K562 (cell line): ENCODE results near the gene AGPAT1. TPM values are rescaled to one million over a fixed set of nuclear protein-coding genes. Genes with fewer than 3 reads are reported as not detected.

Experiments
- AFF1 ChIP-seq, 2 experiments: fragments of 450-650 bp; IDR thresholded peaks; 2 replicates each; pipeline ENCODE4 v1.6.1; 2018; ENCODE audit warnings: mild to moderate bottlenecking in 2 of 2, low read depth in 1 of 2; ENCODE audit not compliant: partially characterized antibody in 2 of 2
- BCOR ChIP-seq: fragments of 450-650 bp; IDR thresholded peaks from 2 replicates; pipeline ENCODE4 v1.6.1; 2016
- CBX2 ChIP-seq: fragments of 200-600 bp; sonication (generic); IDR thresholded peaks from one replicate; pipeline ENCODE4 v1.6.1; 2012; ENCODE audit warnings: mild to moderate bottlenecking, low read length, inconsistent platforms; ENCODE audit not compliant: insufficient read depth, poor library complexity, severe bottlenecking
- CHAMP1 ChIP-seq: fragments of 450-650 bp; IDR thresholded peaks from 2 replicates; pipeline ENCODE4 v1.6.1; 2016; ENCODE audit warnings: mild to moderate bottlenecking
- CHD4 ChIP-seq: fragments of 200-600 bp; sonication (generic); IDR thresholded peaks from 3 replicates; pipeline ENCODE4 v1.6.1; 2012; ENCODE audit warnings: low read depth, mild to moderate bottlenecking, mixed read lengths, low read length, inconsistent platforms; ENCODE audit not compliant: insufficient read depth, insufficient replicate concordance, poor library complexity, severe bottlenecking
- HCFC1 ChIP-seq: IDR thresholded peaks from 2 replicates; pipeline ENCODE4 v1.6.1; 2012; ENCODE audit warnings: low read depth, low read length, improper control_type of control experiment
- HNRNPK ChIP-seq: fragments of 200-400 bp; formaldehyde crosslinking; IDR thresholded peaks from one replicate; pipeline ENCODE4 v1.6.1; 2018; ENCODE audit warnings: mild to moderate bottlenecking, low read depth, low read length; ENCODE audit not compliant: poor library complexity, severe bottlenecking
- KAT7 ChIP-seq: sonication (generic); formaldehyde crosslinking; IDR thresholded peaks from 2 replicates; pipeline ENCODE4 v1.8.0; 2022; ENCODE audit warnings: missing genetic modification reagents, mild to moderate bottlenecking, borderline replicate concordance
- MEF2D ChIP-seq: conservative IDR thresholded peaks from 2 replicates; pipeline ENCODE4 v1.6.1; 2016; ENCODE audit warnings: low read depth, missing genetic modification characterization, missing compliant biosample characterization
- MYNN ChIP-seq, 2 experiments: sonication (generic); formaldehyde crosslinking in 1 of 2; IDR thresholded peaks; 2 replicates each; pipeline versions ENCODE4 v1.5.0 to v1.6.1; 2016 to 2020; ENCODE audit warnings: antibody characterized with exemption in 1 of 2, missing genetic modification reagents in 1 of 2
- NRF1 ChIP-seq, 2 experiments: fragments of 450-650 bp; IDR thresholded peaks in 1 of 2; conservative IDR thresholded peaks in 1 of 2; 2 replicates each; pipeline ENCODE4 v1.6.1; 2014; ENCODE audit warnings: mild to moderate bottlenecking in 2 of 2
- PRPF4 ChIP-seq: fragments of 200-400 bp; formaldehyde crosslinking; IDR thresholded peaks from one replicate; pipeline ENCODE4 v1.6.1; 2017; ENCODE audit warnings: low read length, low read depth, mild to moderate bottlenecking; ENCODE audit not compliant: insufficient read depth, poor library complexity, severe bottlenecking
- RBM15 ChIP-seq: fragments of 200-400 bp; formaldehyde crosslinking; IDR thresholded peaks from 2 replicates; pipeline ENCODE4 v1.6.1; 2018; ENCODE audit warnings: mild to moderate bottlenecking, low read length, moderate library complexity; ENCODE audit not compliant: insufficient read depth
- RNF219 ChIP-seq: fragments of 250-450 bp; sonication (Bioruptor Pico); IDR thresholded peaks from 2 replicates; pipeline ENCODE4 v1.5.0; 2022; ENCODE audit warnings: mild to moderate bottlenecking
- SAFB ChIP-seq: fragments of 200-400 bp; formaldehyde crosslinking; IDR thresholded peaks from 2 replicates; pipeline ENCODE4 v1.6.1; 2017; ENCODE audit warnings: low read depth, low read length, borderline replicate concordance
- SIN3A ChIP-seq, 2 experiments: fragments of 150-350 bp in 1 of 2; IDR thresholded peaks; 2 replicates each; pipeline ENCODE4 v1.6.1; 2011 to 2016; ENCODE audit warnings: borderline replicate concordance in 2 of 2, low read depth in 2 of 2, low read length in 2 of 2, mild to moderate bottlenecking in 2 of 2, moderate library complexity in 2 of 2; ENCODE audit not compliant: control insufficient read depth in 1 of 2
- ZNF263 ChIP-seq: sonication (generic); formaldehyde crosslinking; IDR thresholded peaks from 2 replicates; pipeline ENCODE4 v1.8.0; 2022; ENCODE audit warnings: mild to moderate bottlenecking, missing genetic modification reagents, borderline replicate concordance
- polyA plus RNA-seq, 8 experiments: library from polyadenylated mRNA; depleted of rRNA in 4 of 8; stranded (reverse) in 5 of 8; unstranded in 3 of 8; fragments of >200 nt; fragmentation: Nextera tagmentation in 2 of 8; fragmentation: Illumina TruSeq in 1 of 8; extraction: Ambion mirVana in 2 of 8; extraction: Trizol in 1 of 8; gene quantifications; 2 replicates each; pipeline versions ENCODE4 v1.2.1 to v1.2.3, GENCODE V29; 2011 to 2014; ENCODE audit warnings: inconsistent platforms in 1 of 8, missing spikeins in 1 of 8
- total RNA-seq, 7 experiments: library from RNA; depleted of rRNA in 6 of 7; stranded (reverse); fragments of >200 nt in 6 of 7; fragmentation: Illumina TruSeq in 2 of 7; extraction: Trizol in 2 of 7; gene quantifications; 2 replicates each; pipeline versions ENCODE4 v1.2.1 to v1.2.3, GENCODE V29; 2011 to 2021; ENCODE audit warnings: low replicate concordance in 1 of 7

AGPAT1 gene
- total and polyA plus RNA-seq, 9 of the 15 experiments (the other 6 are each of a cell fraction or from before 2014, with no cell fraction given): 37.9 to 176 (median 69.4) TPM

- TF ChIP-seq SAFB: no peak
- no peak for TF ChIP-seq RBM15
- TF ChIP-seq RNF219 (CRISPR knock-in tag): no peak
- peak; percentile 32 to 78; a peak in 2 of 4 replicates for TF ChIP-seq SIN3A (IDR thresholded peaks at IDR 0.05; ENCODE audit: borderline replicate concordance in 2 of 2, control insufficient read depth in 1 of 2, low read depth in 2 of 2, low read length in 2 of 2)
- no peak for TF ChIP-seq AFF1 (IDR thresholded peaks at IDR 0.05; ENCODE audit: low read depth in 1 of 2, partially characterized antibody in 2 of 2)
- no peak for TF ChIP-seq CBX2
- TF ChIP-seq HCFC1: peak; percentile 43; the same call in 1 of the 2 replicates
- peak; percentile 32; the same call in 1 of the 2 replicates for TF ChIP-seq BCOR
- peak; percentile 66 for TF ChIP-seq ZNF263 (CRISPR knock-in tag)
- TF ChIP-seq NRF1 (conservative IDR thresholded peaks at IDR 0.05 in 1 of 2, IDR thresholded peaks at IDR 0.05 in 1 of 2): peak in 1 of 2 experiments; percentile 7; a peak in 2 of 4 replicates
- TF ChIP-seq PRPF4: no peak
- no peak for TF ChIP-seq CHD4
- peak; percentile 24; the same call in 1 of the 2 replicates for TF ChIP-seq MYNN (IDR thresholded peaks at IDR 0.05)
- no peak for TF ChIP-seq MYNN (CRISPR knock-in tag; IDR thresholded peaks at IDR 0.05)
- no peak; the same call in 1 of the 2 replicates for TF ChIP-seq KAT7 (CRISPR knock-in tag)
- TF ChIP-seq HNRNPK: no peak
- TF ChIP-seq CHAMP1: no peak
- no peak for TF ChIP-seq MEF2D (tag)
Observed at GRCh38 chr6:32154514-32155161, 21.2 kb downstream of the AGPAT1 start (continued).
